HUDEP-2 (cell line): ENCODE results near the gene CMTM8.

ENCODE experiments used
- DNase-seq, 76 experiments: peaks; one replicate each; lab custom pipeline; 2025; ENCODE audit not compliant: unreplicated experiment in 76 of 76; lab: John Stamatoyannopoulos, UW

CMTM8 gene

GRCh38 chr3:32303977-32304881 is 65.7 kb downstream of the CMTM8 start:
- DNase-seq: no peak

- no peak for DNase-seq
These were observed 66.9 kb downstream of the CMTM8 start for GRCh38 chr3:32305361-32305876.

- no peak for DNase-seq
These were observed 67.6 kb downstream of the CMTM8 start for GRCh38 chr3:32306072-32306471.

- DNase-seq: no peak
These were observed 69.1 kb downstream of the CMTM8 start for GRCh38 chr3:32307591-32307990.

- DNase-seq: no peak
These were observed 69.9 kb downstream of the CMTM8 start for GRCh38 chr3:32308378-32308777.

- DNase-seq: no peak
These were observed 71.3 kb downstream of the CMTM8 start for GRCh38 chr3:32309654-32310242.

- no peak for DNase-seq
These were observed 71.9 kb downstream of the CMTM8 start for GRCh38 chr3:32310336-32310735.

GRCh38 chr3:32310918-32311839 is 72.7 kb downstream of the CMTM8 start:
- DNase-seq: no peak

- DNase-seq: no peak
These were observed 73.8 kb downstream of the CMTM8 start for GRCh38 chr3:32312251-32312650.

- no peak for DNase-seq
These were observed 74.7 kb downstream of the CMTM8 start for GRCh38 chr3:32313169-32313568.

GRCh38 chr3:32313723-32314473 is 75.4 kb downstream of the CMTM8 start:
- DNase-seq: no peak

GRCh38 chr3:32315441-32315840 is 77.0 kb downstream of the CMTM8 start:
- DNase-seq: no peak

- DNase-seq: no peak
These were observed 77.8 kb downstream of the CMTM8 start for GRCh38 chr3:32316319-32316718.

GRCh38 chr3:32316976-32317375 is 78.5 kb downstream of the CMTM8 start:
- DNase-seq: no peak

- no peak for DNase-seq
These were observed 81.1 kb downstream of the CMTM8 start for GRCh38 chr3:32319607-32320006.

- DNase-seq: no peak
These were observed 81.6 kb downstream of the CMTM8 start for GRCh38 chr3:32320080-32320479.

- DNase-seq: no peak
These were observed 82.8 kb downstream of the CMTM8 start for GRCh38 chr3:32321095-32321790.

GRCh38 chr3:32322311-32322710 is 83.8 kb downstream of the CMTM8 start:
- DNase-seq: no peak

GRCh38 chr3:32323604-32324003 is 85.1 kb downstream of the CMTM8 start:
- DNase-seq: no peak

- DNase-seq: no peak
These were observed 86.7 kb downstream of the CMTM8 start for GRCh38 chr3:32325201-32325600.
